K562 (cell line): ENCODE results near the gene ASZ1.

Experiments
- CTCF ChIP-seq, 3 experiments: IDR thresholded peaks in 2 of 3; conservative IDR thresholded peaks in 1 of 3; 2 replicates each; pipeline ENCODE4 v1.5.1; 2011 to 2012; ENCODE audit warnings: low read length in 3 of 3, mild to moderate bottlenecking in 3 of 3, control low read depth in 2 of 3, improper control_type of control experiment in 1 of 3, inconsistent platforms in 1 of 3, low read depth in 1 of 3, mixed read lengths in 1 of 3, moderate library complexity in 1 of 3; ENCODE audit not compliant: insufficient read depth in 2 of 3
- EHMT2 ChIP-seq: fragments of 450-650 bp; IDR thresholded peaks from 2 replicates; pipeline ENCODE4 v1.6.1; 2018; ENCODE audit warnings: antibody characterized with exemption
- EP300 ChIP-seq: IDR thresholded peaks from 2 replicates; pipeline ENCODE4 v1.6.1; 2012; ENCODE audit warnings: low read length, improper control_type of control experiment
- GABPA ChIP-seq: fragments of 200-800 bp; sonication (Bioruptor generic); conservative IDR thresholded peaks from 2 replicates; pipeline ENCODE4 v1.6.1; 2016; ENCODE audit warnings: low read depth, missing genetic modification characterization, missing compliant biosample characterization
- HCFC1 ChIP-seq: IDR thresholded peaks from 2 replicates; pipeline ENCODE4 v1.6.1; 2012; ENCODE audit warnings: low read depth, low read length, improper control_type of control experiment
- HDAC8 ChIP-seq: fragments of 450-650 bp; IDR thresholded peaks from 2 replicates; pipeline ENCODE4 v1.6.1; 2016; ENCODE audit warnings: mild to moderate bottlenecking, missing genetic modification characterization, moderate library complexity, missing compliant biosample characterization
- MEIS2 ChIP-seq: fragments of 450-650 bp; IDR thresholded peaks from 2 replicates; pipeline ENCODE4 v1.6.1; 2014; ENCODE audit warnings: mild to moderate bottlenecking; ENCODE audit not compliant: partially characterized antibody
- OTX1 ChIP-seq: fragments of 450-650 bp; formaldehyde crosslinking; IDR thresholded peaks from 2 replicates; pipeline ENCODE4 v1.4.0; 2022; ENCODE audit warnings: mild to moderate bottlenecking
- PCBP1 ChIP-seq: fragments of 200-400 bp; formaldehyde crosslinking; IDR thresholded peaks from 2 replicates; pipeline ENCODE4 v1.6.1; 2018; ENCODE audit warnings: mild to moderate bottlenecking, low read depth, low read length; ENCODE audit not compliant: poor library complexity, severe bottlenecking
- POLR2A ChIP-seq: fragments of 450-650 bp; conservative IDR thresholded peaks from 2 replicates; pipeline ENCODE4 v1.6.1; 2016
- SIN3A ChIP-seq, 2 experiments: fragments of 150-350 bp in 1 of 2; IDR thresholded peaks; 2 replicates each; pipeline ENCODE4 v1.6.1; 2011 to 2016; ENCODE audit warnings: borderline replicate concordance in 2 of 2, low read depth in 2 of 2, low read length in 2 of 2, mild to moderate bottlenecking in 2 of 2, moderate library complexity in 2 of 2; ENCODE audit not compliant: control insufficient read depth in 1 of 2
- SP1 ChIP-seq: sonication (generic); formaldehyde crosslinking; IDR thresholded peaks from 2 replicates; pipeline ENCODE4 v1.8.1; 2022; ENCODE audit warnings: mild to moderate bottlenecking, missing genetic modification reagents
- TOE1 ChIP-seq, 2 experiments: fragments of 450-650 bp in 1 of 2; sonication (generic) in 1 of 2; formaldehyde crosslinking in 1 of 2; IDR thresholded peaks; 2 replicates each; pipeline versions ENCODE4 v1.7.1 to v1.8.0; 2016 to 2022; ENCODE audit warnings: borderline replicate concordance in 2 of 2, mild to moderate bottlenecking in 2 of 2, antibody characterized with exemption in 1 of 2, inconsistent platforms in 1 of 2, low read depth in 1 of 2, missing genetic modification reagents in 1 of 2, moderate library complexity in 1 of 2
- TF ChIP-seq, protein P1 (sequence below), 2 experiments: fragments of 450-650 bp; formaldehyde crosslinking in 1 of 2; IDR thresholded peaks; 2 replicates each; pipeline versions ENCODE4 v1.4.0 to v1.6.1; 2014 to 2020; ENCODE audit warnings: mild to moderate bottlenecking in 2 of 2, borderline replicate concordance in 1 of 2, low read depth in 1 of 2

DNA sequence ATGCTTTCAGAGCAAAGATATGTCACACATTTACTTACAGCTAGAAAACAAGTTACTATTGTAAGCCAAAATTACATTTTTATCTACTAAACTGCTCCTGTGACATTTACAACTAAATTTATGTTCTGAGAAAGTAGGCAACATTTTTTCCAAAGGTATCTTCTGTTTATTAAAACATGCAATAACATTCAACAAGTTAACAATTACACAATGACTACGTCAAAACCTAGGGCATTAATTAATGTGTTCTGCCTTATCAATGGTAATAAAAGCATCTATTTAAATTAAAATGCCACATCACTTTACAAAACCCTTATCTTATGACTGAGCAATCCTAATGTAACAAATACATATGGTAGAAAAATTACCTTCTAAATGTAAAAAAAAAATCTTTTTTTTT, 14.9 kb downstream of the ASZ1 start:
- TF ChIP-seq MEIS2 (no peak), SIN3A (IDR thresholded peaks at IDR 0.05; ENCODE audit: borderline replicate concordance in 2 of 2, control insufficient read depth in 1 of 2, low read depth in 2 of 2, low read length in 2 of 2) (no peak), CTCF (IDR thresholded peaks at IDR 0.05 in 2 of 3, conservative IDR thresholded peaks at IDR 0.05 in 1 of 3; ENCODE audit: insufficient read depth in 2 of 3, low read depth in 1 of 3, low read length in 3 of 3) (no peak), POLR2A (no peak), HDAC8 (tag) (no peak), SP1 (CRISPR knock-in tag) (no peak), GABPA (no peak), EHMT2 (no peak), HCFC1 (no peak), EP300 (no peak), OTX1 (CRISPR knock-in tag) (no peak), TOE1 (IDR thresholded peaks at IDR 0.05; ENCODE audit: borderline replicate concordance) (no peak), TOE1 (CRISPR knock-in tag; IDR thresholded peaks at IDR 0.05; ENCODE audit: borderline replicate concordance, low read depth) (no peak), PCBP1 (no peak)
- TF ChIP-seq, protein P1, sequence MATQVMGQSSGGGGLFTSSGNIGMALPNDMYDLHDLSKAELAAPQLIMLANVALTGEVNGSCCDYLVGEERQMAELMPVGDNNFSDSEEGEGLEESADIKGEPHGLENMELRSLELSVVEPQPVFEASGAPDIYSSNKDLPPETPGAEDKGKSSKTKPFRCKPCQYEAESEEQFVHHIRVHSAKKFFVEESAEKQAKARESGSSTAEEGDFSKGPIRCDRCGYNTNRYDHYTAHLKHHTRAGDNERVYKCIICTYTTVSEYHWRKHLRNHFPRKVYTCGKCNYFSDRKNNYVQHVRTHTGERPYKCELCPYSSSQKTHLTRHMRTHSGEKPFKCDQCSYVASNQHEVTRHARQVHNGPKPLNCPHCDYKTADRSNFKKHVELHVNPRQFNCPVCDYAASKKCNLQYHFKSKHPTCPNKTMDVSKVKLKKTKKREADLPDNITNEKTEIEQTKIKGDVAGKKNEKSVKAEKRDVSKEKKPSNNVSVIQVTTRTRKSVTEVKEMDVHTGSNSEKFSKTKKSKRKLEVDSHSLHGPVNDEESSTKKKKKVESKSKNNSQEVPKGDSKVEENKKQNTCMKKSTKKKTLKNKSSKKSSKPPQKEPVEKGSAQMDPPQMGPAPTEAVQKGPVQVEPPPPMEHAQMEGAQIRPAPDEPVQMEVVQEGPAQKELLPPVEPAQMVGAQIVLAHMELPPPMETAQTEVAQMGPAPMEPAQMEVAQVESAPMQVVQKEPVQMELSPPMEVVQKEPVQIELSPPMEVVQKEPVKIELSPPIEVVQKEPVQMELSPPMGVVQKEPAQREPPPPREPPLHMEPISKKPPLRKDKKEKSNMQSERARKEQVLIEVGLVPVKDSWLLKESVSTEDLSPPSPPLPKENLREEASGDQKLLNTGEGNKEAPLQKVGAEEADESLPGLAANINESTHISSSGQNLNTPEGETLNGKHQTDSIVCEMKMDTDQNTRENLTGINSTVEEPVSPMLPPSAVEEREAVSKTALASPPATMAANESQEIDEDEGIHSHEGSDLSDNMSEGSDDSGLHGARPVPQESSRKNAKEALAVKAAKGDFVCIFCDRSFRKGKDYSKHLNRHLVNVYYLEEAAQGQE (IDR thresholded peaks at IDR 0.05; ENCODE audit: borderline replicate concordance) = no peak
- TF ChIP-seq, protein P1 (CRISPR knock-in tag; IDR thresholded peaks at IDR 0.05; ENCODE audit: low read depth) = no peak
